CD4-positive, alpha-beta T cell (primary cell): ENCODE data around the gene DTWD1. TPM values are rescaled to one million over a fixed set of nuclear protein-coding genes. Genes with fewer than 3 reads are reported as not detected.

Source experiments
- ATAC-seq: fragments of 200-7000 bp; cut with Tn5 transposase; one replicate; pipeline ENCODE4 v1.10.0; 2022; ENCODE audit warnings: mild to moderate bottlenecking; ENCODE audit not compliant: poor library complexity
- CTCF ChIA-PET: fragments of 350-600 bp; sonication (Branson Sonifier 250); formaldehyde crosslinking; loops from one replicate; lab custom pipeline; 2021; ENCODE audit warnings: antibody characterized with exemption, inconsistent platforms; lab: Charles Lee
- POLR2A ChIA-PET: fragments of 350-600 bp; sonication (Branson Sonifier 250); formaldehyde crosslinking; loops from one replicate; lab custom pipeline; 2021; ENCODE audit warnings: antibody characterized with exemption, inconsistent platforms; lab: Charles Lee
- DNase-seq, 14 experiments: peaks; one replicate each; pipeline ENCODE4 v3.0.0-alpha.2; 2013 to 2020; ENCODE audit warnings: mixed read lengths in 2 of 14
- H3K27ac ChIP-seq, 2 donors: one replicate each; pipeline versions ENCODE4 v1.5.1 to v1.7.0; 2013; ENCODE audit warnings: low read length in 2 of 2, low read depth in 1 of 2, mild to moderate bottlenecking in 1 of 2
- H3K27me3 ChIP-seq, 2 experiments: 1 replicate in 1 of 2; 2 replicates in 1 of 2; pipeline versions ENCODE4 v1.6.1 to v1.7.0; 2013; ENCODE audit warnings: low read length in 2 of 2, control low read depth in 1 of 2, mild to moderate bottlenecking in 1 of 2, moderate library complexity in 1 of 2; ENCODE audit not compliant: insufficient read depth in 2 of 2, control insufficient read depth in 1 of 2
- H3K36me3 ChIP-seq: one replicate; pipeline ENCODE4 v1.6.1; 2013; ENCODE audit warnings: low read length, control low read depth; ENCODE audit not compliant: insufficient read depth
- H3K4me1 ChIP-seq: one replicate; pipeline ENCODE4 v1.6.1; 2013; ENCODE audit warnings: low read length, control low read depth; ENCODE audit not compliant: insufficient read depth
- H3K4me3 ChIP-seq: one replicate; pipeline ENCODE4 v1.5.1; 2013; ENCODE audit warnings: mild to moderate bottlenecking, low read length, moderate library complexity
- H3K9me3 ChIP-seq, 2 experiments: 1 replicate in 1 of 2; 2 replicates in 1 of 2; pipeline versions ENCODE4 v1.6.1 to v1.7.0; 2013; ENCODE audit warnings: low read length in 2 of 2, mild to moderate bottlenecking in 2 of 2, control low read depth in 1 of 2, moderate library complexity in 1 of 2; ENCODE audit not compliant: control insufficient read depth in 1 of 2, insufficient read depth in 1 of 2
- H3K27ac Mint-ChIP-seq: one replicate; pipeline ENCODE4 v1.8.0; 2020; ENCODE audit warnings: mixed read lengths
- H3K27me3 Mint-ChIP-seq: one replicate; pipeline ENCODE4 v1.8.0; 2021; ENCODE audit warnings: mixed read lengths
- H3K36me3 Mint-ChIP-seq: one replicate; pipeline ENCODE4 v1.8.0; 2021; ENCODE audit warnings: low read depth, mixed read lengths
- H3K4me1 Mint-ChIP-seq: one replicate; pipeline ENCODE4 v1.8.0; 2021; ENCODE audit warnings: low read depth, mixed read lengths
- H3K4me3 Mint-ChIP-seq: one replicate; pipeline ENCODE4 v1.8.0; 2020; ENCODE audit warnings: mild to moderate bottlenecking, mixed read lengths
- H3K9me3 Mint-ChIP-seq: one replicate; pipeline ENCODE4 v1.8.0; 2020; ENCODE audit warnings: mixed read lengths
- intact Hi-C, 2 experiments: fragments of 100-400 bp; cut with DNase I in 1 of 2; cut with micrococcal nuclease in 1 of 2; formaldehyde crosslinking; loops; one replicate each; pipeline versions ENCODE4 v1.15.1 to v1.9.0; 2023 to 2025; cut with DNase I, micrococcal nuclease
- total RNA-seq, 174 experiments: library from RNA in 2 of 174; stranded (reverse) in 2 of 174; gene quantifications; one replicate each; pipeline ENCODE4 v1.2.3 and lab custom pipeline; 2021 to 2026
- TF ChIP-seq, protein P1 (sequence below): fragments of 200-600 bp; IDR thresholded peaks from one replicate; pipeline ENCODE4 v1.8.0; 2022; ENCODE audit warnings: antibody characterized with exemption, mild to moderate bottlenecking

Gene DTWD1
- total RNA-seq, 2 experiments from 2014 or later, result 10.1 to 10.2 TPM

DNA sequence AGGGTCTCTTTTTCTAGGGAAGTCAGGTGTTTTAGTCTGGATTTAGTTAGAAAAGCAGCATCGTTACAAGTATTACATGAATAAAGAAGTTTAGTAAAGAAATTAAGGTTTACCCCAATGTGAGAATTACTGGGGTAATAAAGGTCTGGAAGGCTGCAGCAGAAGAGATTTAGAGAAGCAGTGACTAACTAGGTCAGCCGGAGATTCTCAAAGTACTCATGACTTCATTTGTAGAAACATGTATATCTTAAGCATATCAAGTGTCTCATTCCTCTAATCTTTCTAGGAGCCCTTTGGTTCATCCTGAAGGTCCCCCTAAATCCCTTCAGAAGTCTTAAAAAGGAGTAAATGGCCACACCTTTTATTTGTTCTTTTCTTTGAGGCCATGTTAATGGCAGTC lies 26.0 kb downstream of the DTWD1 start:
- intact Hi-C loops, result loop anchor here in 1 of 2 experiments (5.0 kb wide), 1 partner anchor 40 kb away; no protein-coding TSS in a partner anchor
- ChIA-PET CTCF (no interaction called here), POLR2A (interaction anchor here (0.6 kb wide), 1 partner anchor 21 kb away, joined by 3 read pairs; no protein-coding TSS in a partner anchor)
- Mint-ChIP-seq H3K27ac (no peak overlapping the region), H3K27me3 (no peaks in the 10 kb centered on the region), H3K4me3 (no peak overlapping the region), H3K36me3 (peaks cover 14% of the 10 kb centered on the region), H3K4me1 (peaks cover 6% of the 10 kb centered on the region), H3K9me3 (no peaks in the 10 kb centered on the region)
- ATAC-seq (no peak), DNase-seq (no peak)
- H3K27me3 ChIP-seq, result no peaks in the 10 kb centered on the region
- H3K4me1 ChIP-seq, result no peaks in the 10 kb centered on the region
- TF ChIP-seq, protein P1, sequence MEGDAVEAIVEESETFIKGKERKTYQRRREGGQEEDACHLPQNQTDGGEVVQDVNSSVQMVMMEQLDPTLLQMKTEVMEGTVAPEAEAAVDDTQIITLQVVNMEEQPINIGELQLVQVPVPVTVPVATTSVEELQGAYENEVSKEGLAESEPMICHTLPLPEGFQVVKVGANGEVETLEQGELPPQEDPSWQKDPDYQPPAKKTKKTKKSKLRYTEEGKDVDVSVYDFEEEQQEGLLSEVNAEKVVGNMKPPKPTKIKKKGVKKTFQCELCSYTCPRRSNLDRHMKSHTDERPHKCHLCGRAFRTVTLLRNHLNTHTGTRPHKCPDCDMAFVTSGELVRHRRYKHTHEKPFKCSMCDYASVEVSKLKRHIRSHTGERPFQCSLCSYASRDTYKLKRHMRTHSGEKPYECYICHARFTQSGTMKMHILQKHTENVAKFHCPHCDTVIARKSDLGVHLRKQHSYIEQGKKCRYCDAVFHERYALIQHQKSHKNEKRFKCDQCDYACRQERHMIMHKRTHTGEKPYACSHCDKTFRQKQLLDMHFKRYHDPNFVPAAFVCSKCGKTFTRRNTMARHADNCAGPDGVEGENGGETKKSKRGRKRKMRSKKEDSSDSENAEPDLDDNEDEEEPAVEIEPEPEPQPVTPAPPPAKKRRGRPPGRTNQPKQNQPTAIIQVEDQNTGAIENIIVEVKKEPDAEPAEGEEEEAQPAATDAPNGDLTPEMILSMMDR, result no peak
- no peak overlapping the region for H3K4me3 ChIP-seq
- H3K9me3 ChIP-seq, result peaks cover 0 to 3% of the 10 kb centered on the region in 2 experiments
- H3K27ac ChIP-seq, result no peak overlapping the region
- no peaks in the 10 kb centered on the region for H3K36me3 ChIP-seq

DNA sequence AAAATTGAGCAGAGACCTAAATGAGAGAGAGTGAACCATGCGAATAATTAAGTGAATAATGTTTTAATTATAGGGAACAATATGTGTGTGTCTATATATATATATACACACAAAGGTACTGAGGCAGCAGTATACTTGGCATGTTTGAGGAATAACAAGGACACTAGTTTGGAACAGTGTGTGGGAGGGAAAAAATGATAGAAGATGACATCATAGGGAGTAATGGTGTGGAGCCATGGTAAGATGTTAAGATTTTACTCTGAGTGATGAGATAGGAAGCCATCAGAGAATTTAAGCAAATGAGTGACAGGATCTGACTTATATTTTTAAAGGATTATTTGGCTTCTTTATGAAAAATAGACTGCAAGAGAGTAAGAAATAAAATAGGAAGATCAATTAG lies 29.1 kb downstream of the DTWD1 start:
- peaks cover 0 to 27% of the 10 kb centered on the region in 2 experiments for H3K9me3 ChIP-seq
- Mint-ChIP-seq H3K4me1 (no peaks in the 10 kb centered on the region), H3K27ac (no peak overlapping the region), H3K4me3 (no peak overlapping the region), H3K27me3 (no peaks in the 10 kb centered on the region), H3K36me3 (no peaks in the 10 kb centered on the region), H3K9me3 (peaks cover 4% of the 10 kb centered on the region)
- ATAC-seq, result no peak
- no peaks in the 10 kb centered on the region for H3K36me3 ChIP-seq
- ChIA-PET POLR2A (no interaction called here), CTCF (no interaction called here)
- intact Hi-C loops, result loop anchor here in 1 of 2 experiments (5.0 kb wide), 1 partner anchor 43 kb away; no protein-coding TSS in a partner anchor
- no peak for DNase-seq
- H3K27ac ChIP-seq, result no peak overlapping the region
- H3K4me3 ChIP-seq, result no peak overlapping the region
- no peaks in the 10 kb centered on the region for H3K27me3 ChIP-seq
- TF ChIP-seq, protein P1, result no peak
- H3K4me1 ChIP-seq, result no peaks in the 10 kb centered on the region

DNA sequence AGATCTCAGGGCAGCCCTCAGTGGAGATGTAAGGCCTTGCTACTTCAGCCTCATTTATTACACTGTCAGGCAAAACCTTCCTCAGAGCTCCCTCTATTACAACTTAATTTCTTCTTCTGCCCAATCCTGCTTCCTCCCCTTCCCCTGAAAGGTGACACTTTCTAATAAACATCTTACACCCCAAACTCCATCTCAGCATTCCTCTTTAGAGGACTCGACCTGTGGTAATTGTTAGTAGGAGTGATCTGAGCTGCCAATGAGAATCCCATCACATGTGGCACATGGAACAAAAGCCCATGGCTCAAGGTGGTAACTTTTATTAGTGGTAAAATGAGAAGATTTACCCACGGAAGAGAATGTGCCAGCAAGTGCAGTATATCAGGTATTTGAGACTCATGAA lies 29.8 kb downstream of the DTWD1 start:
- Mint-ChIP-seq H3K36me3 (no peaks in the 10 kb centered on the region), H3K4me1 (no peaks in the 10 kb centered on the region), H3K27ac (no peak overlapping the region), H3K9me3 (peaks cover 4% of the 10 kb centered on the region), H3K4me3 (no peak overlapping the region), H3K27me3 (no peaks in the 10 kb centered on the region)
- ATAC-seq, result no peak
- no peak overlapping the region for H3K27ac ChIP-seq
- no peaks in the 10 kb centered on the region for H3K27me3 ChIP-seq
- no peak overlapping the region for H3K4me3 ChIP-seq
- H3K36me3 ChIP-seq, result no peaks in the 10 kb centered on the region
- POLR2A ChIA-PET, result no interaction called here
- CTCF ChIA-PET, result no interaction called here
- intact Hi-C loops, result no loop called here
- TF ChIP-seq, protein P1, result no peak
- H3K4me1 ChIP-seq, result no peaks in the 10 kb centered on the region
- DNase-seq, result no peak
- peaks cover 0 to 27% of the 10 kb centered on the region in 2 experiments for H3K9me3 ChIP-seq
